Fibroblast of lung (primary cell): ENCODE results near the gene UBQLNL. TPM values are rescaled to one million over a fixed set of nuclear protein-coding genes. Genes with fewer than 3 reads are reported as not detected.

Experiments
- DNase-seq, 2 donors: peaks; one replicate each; pipeline versions ENCODE4 v3.0.0 to v3.0.0-alpha.2; 2010; ENCODE audit warnings: low read depth in 2 of 2
- H2AFZ ChIP-seq: 2 replicates; pipeline ENCODE4 v1.5.1; 2012; ENCODE audit warnings: low read length, control low read depth, inconsistent platforms
- H3K27ac ChIP-seq: 2 replicates; pipeline ENCODE4 v1.5.1; 2011; ENCODE audit warnings: low read length, control low read depth; ENCODE audit not compliant: insufficient read depth
- H3K27me3 ChIP-seq: 2 replicates; pipeline ENCODE4 v1.5.1; 2011; ENCODE audit warnings: mild to moderate bottlenecking, low read length; ENCODE audit not compliant: control insufficient read depth, insufficient read depth
- H3K36me3 ChIP-seq: 2 replicates; pipeline ENCODE4 v1.5.1; 2011; ENCODE audit warnings: low read length; ENCODE audit not compliant: control insufficient read depth, insufficient read depth
- H3K4me1 ChIP-seq: 2 replicates; pipeline ENCODE4 v1.5.1; 2011; ENCODE audit warnings: low read length; ENCODE audit not compliant: control insufficient read depth, insufficient read depth; ENCODE audit errors: extremely low read depth
- H3K4me2 ChIP-seq: 2 replicates; pipeline ENCODE4 v1.5.1; 2011; ENCODE audit warnings: low read length, control low read depth; ENCODE audit not compliant: insufficient read depth; ENCODE audit errors: extremely low read depth
- H3K4me3 ChIP-seq, 4 experiments: fragments of 200-600 bp in 1 of 4; sonication (generic) in 1 of 4; replicated peaks in 1 of 4; 2 replicates each; pipeline ENCODE4 v1.5.1; 2011 to 2016; ENCODE audit warnings: low read length in 4 of 4, low read depth in 3 of 4, mild to moderate bottlenecking in 3 of 4, control low read depth in 2 of 4, inconsistent platforms in 1 of 4, mixed read lengths in 1 of 4; ENCODE audit not compliant: insufficient read depth in 1 of 4; ENCODE audit errors: control extremely low read depth in 1 of 4
- H3K79me2 ChIP-seq: 2 replicates; pipeline ENCODE4 v1.5.1; 2012; ENCODE audit warnings: mild to moderate bottlenecking, low read length, inconsistent platforms; ENCODE audit not compliant: control insufficient read depth, insufficient read depth
- H3K9ac ChIP-seq: 2 replicates; pipeline ENCODE4 v1.5.1; 2011; ENCODE audit warnings: mild to moderate bottlenecking, low read length, control low read depth; ENCODE audit not compliant: insufficient read depth
- H3K9me3 ChIP-seq: 2 replicates; pipeline ENCODE4 v1.5.1; 2012; ENCODE audit warnings: low read depth, low read length; ENCODE audit not compliant: control insufficient read depth, insufficient read depth
- H4K20me1 ChIP-seq: 2 replicates; pipeline ENCODE4 v1.5.1; 2011; ENCODE audit warnings: low read length; ENCODE audit not compliant: control insufficient read depth, insufficient read depth; ENCODE audit errors: extremely low read depth
- EZH2 ChIP-seq: IDR thresholded peaks from 2 replicates; pipeline ENCODE4 v1.5.1; 2012; ENCODE audit warnings: low read length, control low read depth, mild to moderate bottlenecking; ENCODE audit errors: missing control alignments
- polyA plus RNA-seq, 2 donors: library from polyadenylated mRNA; depleted of rRNA in 1 of 2; stranded (reverse) in 1 of 2; unstranded in 1 of 2; fragments of >200 nt; gene quantifications; 2 replicates each; pipeline ENCODE4 v1.2.1, GENCODE V29; 2011 to 2012; ENCODE audit warnings: missing spikeins in 1 of 2
- total RNA-seq: library from RNA; depleted of rRNA; stranded (reverse); fragments of >200 nt; gene quantifications from 2 replicates; pipeline ENCODE4 v1.2.1, GENCODE V29; 2014
- TF ChIP-seq, protein P1 (sequence below), 2 donors: IDR thresholded peaks in 1 of 2; conservative IDR thresholded peaks in 1 of 2; 1 replicate in 1 of 2; 2 replicates in 1 of 2; pipeline ENCODE4 v1.5.1; 2011 to 2012; ENCODE audit warnings: low read length in 2 of 2, control low read depth in 1 of 2, inconsistent platforms in 1 of 2, low read depth in 1 of 2, mild to moderate bottlenecking in 1 of 2

The UBQLNL gene
- total and polyA plus RNA-seq, 2 donors (not counting 1 experiment from before 2014, with no cell fraction given): 0.09 to 0.17 TPM

DNA sequence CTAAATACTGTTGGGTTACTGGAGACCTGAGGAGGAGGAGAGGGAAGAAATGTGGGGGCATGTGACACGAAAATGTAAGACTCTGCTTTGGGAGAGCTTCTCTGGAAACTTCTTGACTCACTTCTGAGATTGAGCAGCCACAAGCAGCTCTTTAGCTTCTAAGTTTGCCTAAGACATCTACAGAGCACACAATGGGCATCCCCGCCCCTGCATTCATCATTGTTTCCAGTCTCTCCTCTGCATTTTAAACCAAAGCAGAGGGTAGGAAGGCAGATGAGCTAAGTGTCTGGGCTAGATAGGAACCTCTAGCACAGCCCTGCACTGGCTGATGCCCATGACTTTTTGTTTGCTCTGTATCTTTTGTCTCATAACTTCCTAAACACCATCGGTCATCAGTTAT lies 30.1 kb downstream of the UBQLNL start:
- H3K27me3 ChIP-seq: no peaks in the 10 kb centered on the region
- H2AFZ ChIP-seq: no peak overlapping the region
- DNase-seq: no peak
- H4K20me1 ChIP-seq: no peaks in the 10 kb centered on the region
- H3K4me1 ChIP-seq: no peaks in the 10 kb centered on the region
- H3K9ac ChIP-seq: no peak overlapping the region
- H3K36me3 ChIP-seq: no peaks in the 10 kb centered on the region
- no peaks in the 10 kb centered on the region for H3K79me2 ChIP-seq
- no peaks in the 10 kb centered on the region for H3K9me3 ChIP-seq
- no peak overlapping the region for H3K27ac ChIP-seq
- no peak overlapping the region for H3K4me2 ChIP-seq
- no peak overlapping the region for H3K4me3 ChIP-seq
- TF ChIP-seq, protein P1, sequence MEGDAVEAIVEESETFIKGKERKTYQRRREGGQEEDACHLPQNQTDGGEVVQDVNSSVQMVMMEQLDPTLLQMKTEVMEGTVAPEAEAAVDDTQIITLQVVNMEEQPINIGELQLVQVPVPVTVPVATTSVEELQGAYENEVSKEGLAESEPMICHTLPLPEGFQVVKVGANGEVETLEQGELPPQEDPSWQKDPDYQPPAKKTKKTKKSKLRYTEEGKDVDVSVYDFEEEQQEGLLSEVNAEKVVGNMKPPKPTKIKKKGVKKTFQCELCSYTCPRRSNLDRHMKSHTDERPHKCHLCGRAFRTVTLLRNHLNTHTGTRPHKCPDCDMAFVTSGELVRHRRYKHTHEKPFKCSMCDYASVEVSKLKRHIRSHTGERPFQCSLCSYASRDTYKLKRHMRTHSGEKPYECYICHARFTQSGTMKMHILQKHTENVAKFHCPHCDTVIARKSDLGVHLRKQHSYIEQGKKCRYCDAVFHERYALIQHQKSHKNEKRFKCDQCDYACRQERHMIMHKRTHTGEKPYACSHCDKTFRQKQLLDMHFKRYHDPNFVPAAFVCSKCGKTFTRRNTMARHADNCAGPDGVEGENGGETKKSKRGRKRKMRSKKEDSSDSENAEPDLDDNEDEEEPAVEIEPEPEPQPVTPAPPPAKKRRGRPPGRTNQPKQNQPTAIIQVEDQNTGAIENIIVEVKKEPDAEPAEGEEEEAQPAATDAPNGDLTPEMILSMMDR (conservative IDR thresholded peaks at IDR 0.05 in 1 of 2, IDR thresholded peaks at IDR 0.05 in 1 of 2; ENCODE audit: low read depth in 1 of 2, low read length in 2 of 2): no peak
- no peak for TF ChIP-seq EZH2

DNA sequence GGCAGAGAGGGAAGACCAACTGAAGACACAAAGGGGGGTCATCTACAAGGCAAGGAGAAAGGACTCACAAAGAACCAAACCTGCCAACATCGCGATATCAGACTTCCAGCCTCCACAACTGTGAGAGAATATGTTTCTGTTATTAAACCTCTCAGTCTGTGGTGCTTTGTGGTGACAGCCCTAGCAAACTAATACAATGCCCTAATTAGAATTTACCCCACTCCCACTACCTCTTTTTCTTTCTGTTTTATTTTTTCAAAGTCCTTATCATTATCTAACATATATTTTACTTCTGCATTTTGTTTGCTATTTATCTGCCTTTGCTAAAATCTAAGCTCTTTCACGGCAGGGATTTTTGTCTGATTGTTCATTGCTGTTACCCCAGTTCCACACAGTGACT lies 30.5 kb downstream of the UBQLNL start:
- Histone ChIP-seq H3K27me3 (no peaks in the 10 kb centered on the region), H4K20me1 (no peaks in the 10 kb centered on the region), H3K9ac (no peak overlapping the region), H3K9me3 (no peaks in the 10 kb centered on the region), H2AFZ (no peak overlapping the region), H3K27ac (no peak overlapping the region), H3K36me3 (no peaks in the 10 kb centered on the region), H3K4me3 (no peak overlapping the region), H3K4me2 (no peak overlapping the region), H3K4me1 (no peaks in the 10 kb centered on the region), H3K79me2 (no peaks in the 10 kb centered on the region)
- no peak for DNase-seq
- TF ChIP-seq EZH2: no peak
- TF ChIP-seq, protein P1 (conservative IDR thresholded peaks at IDR 0.05 in 1 of 2, IDR thresholded peaks at IDR 0.05 in 1 of 2; ENCODE audit: low read depth in 1 of 2, low read length in 2 of 2): no peak

DNA sequence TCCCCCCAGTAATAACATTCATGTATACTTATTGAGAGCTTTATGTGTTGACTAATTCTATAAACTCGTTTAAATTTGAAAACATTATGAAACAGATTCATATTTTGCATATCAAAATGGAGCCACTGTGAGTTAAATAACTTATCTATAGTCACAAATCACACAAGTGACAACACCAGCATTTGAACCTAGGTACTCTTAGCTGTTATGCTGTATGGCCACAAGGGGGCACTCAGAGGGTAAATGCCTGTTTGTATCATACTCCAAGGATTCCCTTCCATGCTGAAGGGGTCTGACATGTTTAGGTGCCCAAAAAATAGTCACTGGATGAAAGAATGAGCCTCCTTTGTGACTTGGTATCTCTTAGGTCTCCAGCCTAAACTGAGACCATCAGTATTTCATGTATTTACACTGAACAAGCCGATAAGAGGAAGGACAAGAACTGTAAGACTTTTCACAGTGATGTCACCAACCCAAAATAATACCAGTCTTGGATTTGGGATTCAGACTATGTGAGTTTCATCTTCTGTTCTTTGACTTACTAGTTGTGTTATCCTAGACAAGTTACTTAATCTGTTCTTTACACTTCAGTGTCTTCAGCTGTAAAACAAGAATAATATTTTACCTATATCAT lies 40.2 kb downstream of the UBQLNL start:
- H3K4me3 ChIP-seq: no peak overlapping the region
- no peaks in the 10 kb centered on the region for H3K27me3 ChIP-seq
- H4K20me1 ChIP-seq: no peaks in the 10 kb centered on the region
- no peaks in the 10 kb centered on the region for H3K4me1 ChIP-seq
- H3K36me3 ChIP-seq: no peaks in the 10 kb centered on the region
- H2AFZ ChIP-seq: no peak overlapping the region
- TF ChIP-seq, protein P1 (conservative IDR thresholded peaks at IDR 0.05 in 1 of 2, IDR thresholded peaks at IDR 0.05 in 1 of 2; ENCODE audit: low read depth in 1 of 2, low read length in 2 of 2): peak; percentile 85 to 88
- no peak for TF ChIP-seq EZH2
- no peaks in the 10 kb centered on the region for H3K9me3 ChIP-seq
- no peaks in the 10 kb centered on the region for H3K79me2 ChIP-seq
- H3K27ac ChIP-seq: no peak overlapping the region
- no peak overlapping the region for H3K9ac ChIP-seq
- no peak overlapping the region for H3K4me2 ChIP-seq
- peak; percentile 43 to 59 for DNase-seq
